Stimulated activated CD4-positive, alpha-beta T cell treated with anti-CD3 and anti-CD28 coated beads, Interleukin-12 subunit alpha, Interleukin-12 subunit beta, amount 100 ng/mL, for 4 hours (primary cell): ENCODE results near the gene RAB44.
A peak's percentile ranks its signal among the peaks of the same experiment; 100 is the strongest.

Experiments
- DNase-seq: peaks from one replicate; pipeline ENCODE4 v3.0.0-alpha.2; 2020

RAB44 gene

GRCh38 chr6:36668591-36668990, 29.0 kb upstream of the RAB44 start:
- no peak for DNase-seq

GRCh38 chr6:36669002-36669401, 28.6 kb upstream of the RAB44 start:
- no peak for DNase-seq

- DNase-seq = no peak
These were observed 27.4 kb upstream of the RAB44 start for GRCh38 chr6:36670271-36670670.

GRCh38 chr6:36671687-36672375, 25.8 kb upstream of the RAB44 start:
- DNase-seq = no peak

GRCh38 chr6:36673882-36674281, 23.7 kb upstream of the RAB44 start:
- DNase-seq = no peak

GRCh38 chr6:36674942-36675341, 22.7 kb upstream of the RAB44 start:
- no peak for DNase-seq

- DNase-seq = no peak
These were observed 21.2 kb upstream of the RAB44 start for GRCh38 chr6:36676141-36677058.

- DNase-seq = no peak
These were observed 20.4 kb upstream of the RAB44 start for GRCh38 chr6:36677059-36677749.

GRCh38 chr6:36677753-36678487, 19.7 kb upstream of the RAB44 start:
- DNase-seq = no peak

GRCh38 chr6:36678488-36679042, 19.1 kb upstream of the RAB44 start, which contains the start of gene CDKN1A:
Gene CDKN1A, plus strand, starts transcription at chr6:36678714. Its CDS starts 5,388 bp downstream, at chr6:36684102.
- peak; percentile 71 for DNase-seq

GRCh38 chr6:36679043-36679833, 18.4 kb upstream of the RAB44 start:
- peak; percentile 18 for DNase-seq

GRCh38 chr6:36682328-36683144, 15.1 kb upstream of the RAB44 start:
- peak; percentile 57 for DNase-seq

GRCh38 chr6:36683145-36683655, 14.4 kb upstream of the RAB44 start:
- DNase-seq = no peak

GRCh38 chr6:36683656-36684446, 13.8 kb upstream of the RAB44 start:
- DNase-seq = no peak

- no peak for DNase-seq
These were observed 13.2 kb upstream of the RAB44 start for GRCh38 chr6:36684447-36684812.

- no peak for DNase-seq
These were observed 12.3 kb upstream of the RAB44 start for GRCh38 chr6:36685166-36685924.

GRCh38 chr6:36685926-36686667, 11.5 kb upstream of the RAB44 start:
- no peak for DNase-seq
